Measurements from ENCODE around the gene AIDA.

The AIDA gene

DNA sequence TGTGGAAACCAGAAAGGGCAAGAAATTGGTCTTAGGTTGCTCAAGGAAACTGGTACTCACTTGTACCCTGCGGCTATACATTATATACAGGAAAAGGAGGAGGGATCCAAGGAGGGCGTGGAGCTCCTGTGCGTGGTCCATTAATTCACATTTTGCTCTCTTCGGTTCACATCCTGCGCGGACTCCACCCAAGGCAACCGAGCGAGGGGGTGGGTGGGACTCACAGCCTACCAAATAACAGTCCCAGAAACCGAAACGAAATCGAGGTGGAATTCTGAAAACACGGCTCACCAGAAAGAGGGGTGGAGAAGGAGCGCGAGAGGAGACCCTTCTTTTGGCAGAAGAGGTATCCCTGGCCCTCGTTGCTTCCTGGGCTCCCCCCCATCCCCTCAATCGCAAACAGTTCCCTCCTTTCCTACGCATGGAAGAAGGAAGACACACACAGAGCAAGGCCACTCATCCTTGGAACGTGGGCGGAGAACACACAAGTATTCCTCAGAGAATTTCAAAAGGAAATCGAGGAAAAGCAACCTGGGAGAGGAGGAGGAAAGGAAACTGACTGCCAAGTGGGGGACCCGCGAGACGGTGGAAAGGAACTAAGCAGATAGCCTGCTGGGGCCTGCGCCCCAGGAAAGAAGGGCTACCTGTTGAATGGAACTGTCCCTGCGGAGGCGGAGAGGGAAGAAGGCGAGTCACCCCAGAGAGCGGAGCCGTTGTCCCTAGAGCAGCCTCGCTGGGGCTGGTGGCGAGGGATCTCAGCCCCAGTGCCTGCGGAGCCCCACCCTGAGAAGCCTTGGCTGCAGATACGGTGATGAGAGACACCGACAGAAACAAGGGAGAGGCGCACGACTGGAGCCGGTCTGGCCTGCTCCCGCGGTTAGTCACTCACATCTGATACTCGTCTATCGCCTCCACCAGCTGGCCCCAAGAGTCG is 705 bp downstream of the AIDA start:
- TF ChIP-seq, protein P1, sequence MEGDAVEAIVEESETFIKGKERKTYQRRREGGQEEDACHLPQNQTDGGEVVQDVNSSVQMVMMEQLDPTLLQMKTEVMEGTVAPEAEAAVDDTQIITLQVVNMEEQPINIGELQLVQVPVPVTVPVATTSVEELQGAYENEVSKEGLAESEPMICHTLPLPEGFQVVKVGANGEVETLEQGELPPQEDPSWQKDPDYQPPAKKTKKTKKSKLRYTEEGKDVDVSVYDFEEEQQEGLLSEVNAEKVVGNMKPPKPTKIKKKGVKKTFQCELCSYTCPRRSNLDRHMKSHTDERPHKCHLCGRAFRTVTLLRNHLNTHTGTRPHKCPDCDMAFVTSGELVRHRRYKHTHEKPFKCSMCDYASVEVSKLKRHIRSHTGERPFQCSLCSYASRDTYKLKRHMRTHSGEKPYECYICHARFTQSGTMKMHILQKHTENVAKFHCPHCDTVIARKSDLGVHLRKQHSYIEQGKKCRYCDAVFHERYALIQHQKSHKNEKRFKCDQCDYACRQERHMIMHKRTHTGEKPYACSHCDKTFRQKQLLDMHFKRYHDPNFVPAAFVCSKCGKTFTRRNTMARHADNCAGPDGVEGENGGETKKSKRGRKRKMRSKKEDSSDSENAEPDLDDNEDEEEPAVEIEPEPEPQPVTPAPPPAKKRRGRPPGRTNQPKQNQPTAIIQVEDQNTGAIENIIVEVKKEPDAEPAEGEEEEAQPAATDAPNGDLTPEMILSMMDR (IDR thresholded peaks at IDR 0.05; ENCODE audit: extremely low read depth, insufficient read depth, missing control alignments): no peak
- in situ Hi-C loops (cut with MboI; ENCODE audit: low pct_unique_long_range_greater_than_20kb, low sequenced_read_pairs, unreplicated experiment): no loop called here
- DNase-seq (ENCODE audit: low spot score): peak; percentile 50

DNA sequence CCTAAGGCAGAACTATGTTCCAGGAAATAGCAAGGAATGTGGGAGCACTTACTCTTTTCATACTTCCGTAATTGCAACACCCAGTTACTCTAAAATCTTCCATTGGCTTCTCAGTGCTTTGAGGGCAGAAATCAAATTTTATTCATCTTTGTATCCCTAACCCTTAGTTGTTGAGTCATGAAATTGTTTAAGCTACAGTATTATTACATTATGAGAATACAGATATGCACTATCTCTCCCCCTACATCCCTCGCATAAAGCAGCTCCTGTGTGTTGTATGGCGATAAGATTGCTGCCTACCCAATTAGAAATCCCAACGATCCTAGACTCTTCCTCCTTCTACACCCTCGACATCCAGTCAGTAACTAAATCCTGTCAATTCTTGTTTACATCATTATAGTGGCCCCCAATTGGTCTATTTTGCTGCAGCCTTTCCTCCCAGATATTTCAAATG is 2.6 kb downstream of the AIDA start:
- TF ChIP-seq, protein P1 (IDR thresholded peaks at IDR 0.05; ENCODE audit: extremely low read depth, insufficient read depth, missing control alignments): no peak
- no peak for DNase-seq (ENCODE audit: low spot score)
- in situ Hi-C loops (cut with MboI; ENCODE audit: low pct_unique_long_range_greater_than_20kb, low sequenced_read_pairs, unreplicated experiment): no loop called here

DNA sequence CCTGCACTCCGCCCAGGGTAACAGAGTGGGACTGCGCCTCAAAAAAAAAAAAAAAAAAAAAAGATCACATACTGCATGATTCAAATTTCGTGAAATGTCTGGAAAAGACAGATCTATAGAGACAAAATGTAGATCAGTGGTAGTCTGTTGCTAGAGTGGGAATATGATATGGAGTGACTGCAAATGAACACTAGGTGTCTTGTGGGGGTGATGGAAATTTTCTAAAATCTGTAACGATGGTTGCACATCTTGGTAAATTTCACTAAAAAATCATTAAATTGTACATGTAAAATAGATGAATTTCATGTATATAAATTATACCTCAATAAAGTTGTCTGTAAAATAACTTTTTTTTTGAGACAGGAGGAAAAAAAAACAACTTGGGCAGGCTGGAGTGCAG is 5.5 kb downstream of the AIDA start:
- TF ChIP-seq, protein P1 (IDR thresholded peaks at IDR 0.05; ENCODE audit: extremely low read depth, insufficient read depth, missing control alignments): no peak
- DNase-seq (ENCODE audit: low spot score): no peak
- in situ Hi-C loops (cut with MboI; ENCODE audit: low pct_unique_long_range_greater_than_20kb, low sequenced_read_pairs, unreplicated experiment): no loop called here

DNA sequence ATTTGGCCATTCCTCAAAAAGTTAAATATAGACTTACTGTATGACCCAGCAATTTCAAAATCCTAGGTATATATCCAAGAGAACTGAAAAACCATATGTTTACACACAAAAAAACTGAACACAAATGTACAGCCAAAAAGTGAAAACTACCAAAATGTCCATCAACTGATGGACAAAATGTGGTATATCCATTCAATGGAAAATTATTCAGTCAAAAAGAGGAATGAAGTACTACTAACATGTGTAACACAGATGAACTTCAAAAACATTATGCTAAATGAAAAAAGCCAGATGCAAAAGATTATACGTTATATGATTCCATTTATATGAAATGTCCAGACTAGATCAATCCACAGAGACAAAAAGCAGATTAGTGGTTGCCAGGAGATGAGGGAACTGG is 8.0 kb downstream of the AIDA start:
- DNase-seq (ENCODE audit: low spot score): no peak
- TF ChIP-seq, protein P1 (IDR thresholded peaks at IDR 0.05; ENCODE audit: extremely low read depth, insufficient read depth, missing control alignments): no peak
- in situ Hi-C loops (cut with MboI; ENCODE audit: low pct_unique_long_range_greater_than_20kb, low sequenced_read_pairs, unreplicated experiment): no loop called here

DNA sequence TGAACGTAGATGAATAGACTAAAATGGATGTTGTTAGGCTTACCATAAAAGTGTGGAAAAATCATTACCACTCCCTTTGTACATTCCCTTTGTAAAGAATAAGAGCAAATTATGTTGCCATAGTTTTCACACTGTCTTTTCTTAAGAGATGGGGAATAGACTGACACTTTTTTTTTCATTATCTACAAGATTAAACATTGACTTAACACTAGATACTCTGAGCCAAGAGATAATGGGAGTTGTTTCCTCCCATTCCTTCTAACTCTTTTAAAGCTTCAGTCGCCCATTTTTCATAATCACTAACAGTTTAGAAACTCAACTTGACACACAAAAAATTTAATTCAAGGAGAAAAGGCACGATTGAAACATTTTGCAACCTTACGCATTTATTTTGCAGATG is 10.1 kb downstream of the AIDA start:
- TF ChIP-seq, protein P1 (IDR thresholded peaks at IDR 0.05; ENCODE audit: extremely low read depth, insufficient read depth, missing control alignments): no peak

DNA sequence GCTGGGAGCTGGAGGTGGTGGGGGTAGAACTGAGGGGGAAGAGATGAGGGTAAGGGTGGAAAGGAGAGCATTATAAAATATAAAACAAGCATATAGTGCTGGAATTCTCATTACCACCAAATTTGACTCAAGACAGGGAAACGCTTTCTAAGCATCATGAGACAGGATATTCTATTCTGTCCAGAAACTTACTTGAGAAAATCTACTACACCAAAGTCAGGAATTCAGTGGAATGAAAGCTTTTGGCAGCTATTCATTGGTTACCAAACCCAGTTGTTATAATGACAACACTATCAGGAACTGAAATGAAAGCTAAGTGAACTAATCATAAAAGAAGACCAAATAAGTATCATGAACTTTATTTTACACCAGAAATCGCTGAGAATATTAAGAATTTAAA is 14.5 kb downstream of the AIDA start:
- in situ Hi-C loops (cut with MboI; ENCODE audit: low pct_unique_long_range_greater_than_20kb, low sequenced_read_pairs, unreplicated experiment): no loop called here
- TF ChIP-seq, protein P1 (IDR thresholded peaks at IDR 0.05; ENCODE audit: extremely low read depth, insufficient read depth, missing control alignments): no peak
- DNase-seq (ENCODE audit: low spot score): no peak

More for the DNA sequence above, 10.1 kb downstream of the AIDA start:
- no peak for DNase-seq (ENCODE audit: low spot score)
- in situ Hi-C loops (cut with MboI; ENCODE audit: low pct_unique_long_range_greater_than_20kb, low sequenced_read_pairs, unreplicated experiment): no loop called here
